Aorta (tissue), 5 donors: ENCODE measurements around the gene TRMT10B. TPM values are rescaled to one million over a fixed set of nuclear protein-coding genes. Genes with fewer than 3 reads are reported as not detected.
"Not testable (repeated sequence)": the region's sequence is repeated elsewhere in the genome, so short reads cannot be mapped to it uniquely, and the experiment has no call there.

Experiments used
- ATAC-seq: fragments of 200-7000 bp; cut with Tn5 transposase; one replicate; pipeline ENCODE4 v1.9.1; 2022; ENCODE audit warnings: moderate library complexity; ENCODE audit not compliant: low FRiP score
- DNase-seq, 2 donors: peaks; one replicate each; pipeline ENCODE4 v3.0.0-alpha.2; 2020
- H3K27ac ChIP-seq, 2 donors: one replicate each; pipeline ENCODE4 v1.5.1; 2013; ENCODE audit warnings: low read length in 2 of 2, mild to moderate bottlenecking in 2 of 2, moderate library complexity in 2 of 2, control low read depth in 1 of 2, inconsistent platforms in 1 of 2, low read depth in 1 of 2
- H3K27me3 ChIP-seq, 2 donors: one replicate each; pipeline ENCODE4 v1.6.1; 2013; ENCODE audit warnings: control low read depth in 1 of 2, low read length in 1 of 2, mild to moderate bottlenecking in 1 of 2, moderate library complexity in 1 of 2; ENCODE audit not compliant: insufficient read depth in 2 of 2, control insufficient read depth in 1 of 2
- H3K36me3 ChIP-seq, 2 donors: one replicate each; pipeline ENCODE4 v1.6.1; 2013; ENCODE audit warnings: control low read depth in 1 of 2, low read length in 1 of 2, mild to moderate bottlenecking in 1 of 2; ENCODE audit not compliant: insufficient read depth in 2 of 2, control insufficient read depth in 1 of 2
- H3K4me1 ChIP-seq, 2 donors: one replicate each; pipeline ENCODE4 v1.6.1; 2013; ENCODE audit warnings: low read length in 2 of 2, control low read depth in 1 of 2, mild to moderate bottlenecking in 1 of 2, moderate library complexity in 1 of 2; ENCODE audit not compliant: insufficient read depth in 2 of 2, control insufficient read depth in 1 of 2
- H3K4me3 ChIP-seq, 2 donors: one replicate each; pipeline ENCODE4 v1.5.1; 2013; ENCODE audit warnings: low read length in 2 of 2, control low read depth in 1 of 2, mild to moderate bottlenecking in 1 of 2
- H3K9me3 ChIP-seq: one replicate; pipeline ENCODE4 v1.6.1; 2013; ENCODE audit warnings: mild to moderate bottlenecking, low read length; ENCODE audit not compliant: control insufficient read depth
- WGBS, 2 donors: extraction: QIAGEN DNeasy Blood & Tissue Kit; methylation state at CpG; one replicate each; pipeline ENCODE4 v1.1.7; 2013; 5-methylcytosine and 5-hydroxymethylcytosine counted together
- intact Hi-C, 2 donors: fragments of 100-400 bp; cut with DNase I; formaldehyde crosslinking; loops; one replicate each; pipeline versions ENCODE4 v1.14.2 to v1.15.0; 2022
- polyA plus RNA-seq, 2 donors: library from polyadenylated mRNA; stranded (reverse); fragments of 200-250 nt; gene quantifications; one replicate each; pipeline ENCODE4 v1.2.3, GENCODE V29; 2013
- total RNA-seq, 2 donors: library from RNA; stranded (reverse); fragmentation: NEBNext Ultra II Directional; extraction: Animal tissue kit (Norgen Biotek cat#: 25700); gene quantifications; one replicate each; pipeline ENCODE4 v1.2.1, GENCODE V29; 2021
- donor health status: healthy with polysubstance abuse.
- donor health status: Bipolar disorder and iron deficiency.
- donor health status: DM: no; HTN: no; CAD: no.
- donor health status: DM: no; HTN: no; CAD: no.
- donor health status: DM: yes; HTN: yes; CAD: no.

Gene TRMT10B
- total and polyA plus RNA-seq, 4 donors: 4.6 to 17.4 (median 8.6) TPM

DNA sequence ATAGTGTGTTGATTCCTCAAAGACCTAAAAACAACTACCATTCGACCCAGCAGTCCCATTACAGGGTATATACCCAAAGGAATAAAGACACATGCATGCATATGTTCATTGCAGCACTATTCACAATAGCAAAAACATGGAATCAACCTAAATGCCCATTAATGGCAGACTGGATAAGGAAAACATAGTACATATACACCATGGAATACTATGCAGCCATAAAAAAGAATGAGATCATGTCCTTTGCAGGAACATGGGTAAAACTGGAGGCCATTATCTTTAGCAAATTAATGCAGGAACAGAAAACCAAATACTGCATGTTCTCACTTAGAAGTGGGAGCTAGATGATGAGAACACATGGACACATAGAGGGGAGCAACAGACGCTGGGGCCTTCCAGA lies 71.6 kb downstream of the TRMT10B start:
- H3K9me3 ChIP-seq: not testable (repeated sequence)

DNA sequence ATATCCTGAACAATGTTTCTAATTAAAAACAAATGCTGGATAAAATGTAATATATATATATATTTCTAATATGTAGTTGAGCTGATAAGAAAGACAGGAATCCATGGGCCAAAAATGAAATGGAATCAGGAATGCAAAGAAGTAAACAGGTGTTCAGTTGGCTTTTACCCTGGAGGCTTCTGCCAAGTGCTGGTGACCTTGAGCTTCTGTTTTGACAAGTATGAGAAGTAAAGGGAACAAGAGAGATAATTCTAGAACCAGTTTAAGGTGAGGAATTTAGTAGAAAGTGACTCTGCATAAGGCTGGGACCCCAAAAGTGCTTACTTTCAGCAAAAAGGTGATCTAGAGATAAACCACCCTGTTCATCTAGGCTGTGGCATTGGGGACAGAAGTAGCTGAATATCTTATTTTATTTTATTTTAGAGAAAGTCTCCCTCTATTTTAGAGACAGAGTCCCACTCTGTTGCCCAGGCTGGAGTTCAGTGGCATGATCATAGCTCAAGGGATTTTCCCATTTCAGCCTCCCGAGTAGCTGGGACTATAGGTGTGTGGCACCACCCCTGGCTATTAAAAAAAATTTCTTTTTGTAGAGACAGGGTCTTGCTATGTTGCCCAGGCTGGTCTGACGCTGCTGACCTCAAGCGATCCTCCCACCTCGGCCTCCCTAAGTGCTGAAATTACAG lies 74.0 kb downstream of the TRMT10B start:
- ATAC-seq (no peak), DNase-seq (no peak)
- 93 to 94% methylated on average over 4 of the region's 4 CpGs for WGBS, 2 donors
- Histone ChIP-seq H3K36me3 (peaks cover 2 to 7% of the 10 kb centered on the region in 2 donors), H3K4me3 (no peak overlapping the region), H3K4me1 (no peaks in the 10 kb centered on the region), H3K27ac (no peak overlapping the region), H3K27me3 (no peaks in the 10 kb centered on the region), H3K9me3 (no peaks in the 10 kb centered on the region)
- intact Hi-C loops: no loop called here

More for the DNA sequence above, 71.6 kb downstream of the TRMT10B start:
- ATAC-seq, H3K36me3 ChIP-seq, H3K4me3 ChIP-seq, DNase-seq, intact Hi-C loops, H3K27ac ChIP-seq, H3K27me3 ChIP-seq, H3K4me1 ChIP-seq: not testable (repeated sequence)
- 95 to 96% methylated on average over 2 of the region's 2 CpGs for WGBS, 2 donors

Other genes with a start within 250 kb of the TRMT10B start
- gene FBXO10, start 177.4 kb upstream of the TRMT10B start, total RNA-seq: 1 to 10 TPM; 6.2 to 7.8 TPM
- 1 to 10 TPM in 1 of 2 donors, under 1 TPM in 1; 0.38 to 7.4 TPM for gene FBXO10, start 177.4 kb upstream of the TRMT10B start, polyA plus RNA-seq
- gene TOMM5, start 161.2 kb upstream of the TRMT10B start, total RNA-seq: 10 to 100 TPM; 39.8 to 52.1 TPM
- 100 to 1,000 TPM in 1 of 2 donors, 10 to 100 TPM in 1; 75.2 to 171 TPM for gene TOMM5, start 161.2 kb upstream of the TRMT10B start, polyA plus RNA-seq
- under 1 TPM in 1 of 2 donors, not detected in 1; 0.06 TPM for gene FRMPD1, start 102.9 kb upstream of the TRMT10B start, total RNA-seq
- not detected for gene FRMPD1, start 102.9 kb upstream of the TRMT10B start, polyA plus RNA-seq
- 10 to 100 TPM; 28.3 to 30.2 TPM for gene EXOSC3, start 31.3 kb downstream of the TRMT10B start, total RNA-seq
- 10 to 100 TPM; 17.9 to 19.8 TPM for gene EXOSC3, start 31.3 kb downstream of the TRMT10B start, polyA plus RNA-seq
- 10 to 100 TPM; 27.7 to 29.5 TPM for gene DCAF10, start 47.0 kb downstream of the TRMT10B start, total RNA-seq
- gene DCAF10, start 47.0 kb downstream of the TRMT10B start, polyA plus RNA-seq: 1 to 10 TPM; 8.3 to 9.4 TPM
- 10 to 100 TPM; 23.4 to 24.3 TPM for gene SLC25A51, start 150.3 kb downstream of the TRMT10B start, total RNA-seq
- gene SLC25A51, start 150.3 kb downstream of the TRMT10B start, polyA plus RNA-seq: 1 to 10 TPM; 4.8 to 6.2 TPM